Mucosa of stomach (tissue), 1 donor: ENCODE data around the gene WTAP.
"Not testable (repeated sequence)": the region's sequence is repeated elsewhere in the genome, so short reads cannot be mapped to it uniquely, and the experiment has no call there.

Experiments
- H3K27me3 ChIP-seq: one replicate; pipeline ENCODE4 v1.7.0; 2013; ENCODE audit warnings: mild to moderate bottlenecking, low read length; ENCODE audit not compliant: control insufficient read depth, insufficient read depth
- H3K36me3 ChIP-seq: one replicate; pipeline ENCODE4 v1.7.0; 2013; ENCODE audit warnings: low read length; ENCODE audit not compliant: control insufficient read depth, insufficient read depth
- H3K4me1 ChIP-seq: one replicate; pipeline ENCODE4 v1.7.0; 2013; ENCODE audit warnings: mild to moderate bottlenecking, low read length; ENCODE audit not compliant: control insufficient read depth, insufficient read depth
- H3K4me3 ChIP-seq: one replicate; pipeline ENCODE4 v1.7.0; 2013; ENCODE audit warnings: low read length
- H3K9ac ChIP-seq: one replicate; pipeline ENCODE4 v1.7.0; 2013; ENCODE audit warnings: mild to moderate bottlenecking, low read length, moderate library complexity
- H3K9me3 ChIP-seq: one replicate; pipeline ENCODE4 v1.7.0; 2013; ENCODE audit warnings: mild to moderate bottlenecking, low read length, moderate library complexity; ENCODE audit not compliant: control insufficient read depth
- donor health status: Pancreatic carcinoma.

WTAP gene

DNA sequence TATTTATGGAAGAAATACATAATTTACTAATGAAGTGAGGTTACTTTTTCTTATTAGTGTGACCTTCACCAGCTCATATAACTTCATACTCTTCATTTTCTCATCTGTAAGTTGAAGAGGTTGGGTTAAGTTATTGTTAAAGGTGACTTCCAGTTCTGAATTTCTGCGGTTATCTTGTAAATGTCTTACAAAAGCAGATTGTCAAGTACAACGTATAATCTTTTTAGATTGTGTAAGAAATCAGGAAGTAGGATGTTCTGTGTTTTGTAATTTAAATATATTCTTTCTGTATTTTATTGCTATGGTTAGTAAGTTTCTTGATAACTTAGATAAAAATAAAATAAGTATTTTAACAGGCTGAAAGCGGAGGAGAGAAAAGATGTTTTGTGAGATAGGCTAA lies 12.0 kb downstream of the WTAP start:
- no peaks in the 10 kb centered on the region for H3K27me3 ChIP-seq
- H3K9me3 ChIP-seq = no peaks in the 10 kb centered on the region
- no peak overlapping the region for H3K9ac ChIP-seq
- H3K4me3 ChIP-seq = no peak overlapping the region
- no peaks in the 10 kb centered on the region for H3K4me1 ChIP-seq
- H3K36me3 ChIP-seq = no peaks in the 10 kb centered on the region

DNA sequence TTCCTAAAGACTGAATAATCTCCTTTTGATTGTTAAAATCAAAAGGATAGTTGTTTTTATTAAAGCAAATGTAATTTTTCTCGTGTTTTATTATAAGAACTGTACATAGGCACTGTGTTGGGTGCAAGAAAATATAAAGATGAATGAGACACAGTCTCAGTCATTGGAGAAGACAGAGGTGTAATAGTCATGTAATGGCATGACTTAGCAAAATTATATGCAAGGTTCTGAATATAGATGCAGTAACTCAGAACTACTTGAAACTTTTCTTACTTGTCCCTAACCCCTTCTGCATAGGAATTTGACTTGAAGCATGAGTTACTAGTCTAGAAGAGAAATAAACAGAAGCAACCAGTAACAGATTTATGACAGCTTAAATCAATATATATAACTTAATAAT lies 14.9 kb downstream of the WTAP start:
- Histone ChIP-seq H3K36me3 (no peaks in the 10 kb centered on the region), H3K9ac (no peak overlapping the region), H3K4me3 (no peak overlapping the region), H3K9me3 (no peaks in the 10 kb centered on the region), H3K27me3 (no peaks in the 10 kb centered on the region), H3K4me1 (no peaks in the 10 kb centered on the region)

- no peaks in the 10 kb centered on the region for H3K27me3 ChIP-seq
- no peak overlapping the region for H3K4me3 ChIP-seq
- H3K36me3 ChIP-seq = no peaks in the 10 kb centered on the region
- no peak overlapping the region for H3K9ac ChIP-seq
- no peaks in the 10 kb centered on the region for H3K9me3 ChIP-seq
- H3K4me1 ChIP-seq = no peaks in the 10 kb centered on the region
Observed at GRCh38 chr6:159745081-159745480, 17.8 kb downstream of the WTAP start.

- Histone ChIP-seq H3K36me3 (no peaks in the 10 kb centered on the region), H3K9me3 (no peaks in the 10 kb centered on the region), H3K27me3 (no peaks in the 10 kb centered on the region), H3K4me3 (no peak overlapping the region), H3K9ac (no peak overlapping the region), H3K4me1 (no peaks in the 10 kb centered on the region)
Observed at GRCh38 chr6:159746759-159747158, 19.5 kb downstream of the WTAP start.

DNA sequence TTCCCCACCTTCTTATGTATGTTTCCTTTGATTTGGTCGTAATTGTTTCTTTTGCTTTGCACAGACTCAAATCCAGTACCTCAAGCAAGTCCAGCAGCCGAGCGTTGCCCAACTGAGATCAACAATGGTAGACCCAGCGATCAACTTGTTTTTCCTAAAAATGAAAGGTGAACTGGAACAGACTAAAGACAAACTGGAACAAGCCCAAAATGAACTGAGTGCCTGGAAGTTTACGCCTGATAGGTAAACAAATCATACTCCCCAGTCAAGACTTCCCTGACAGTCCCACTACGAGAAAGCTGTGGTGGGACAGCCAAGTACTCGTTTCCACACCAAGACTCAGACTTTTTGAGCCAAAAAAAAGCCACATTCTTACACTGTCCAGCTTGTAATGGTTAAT lies 20.8 kb downstream of the WTAP start:
- H3K36me3 ChIP-seq, H3K9me3 ChIP-seq: not testable (repeated sequence)

GRCh38 chr6:159751448-159751847 lies 24.1 kb downstream of the WTAP start:
- Histone ChIP-seq H3K36me3 (no peaks in the 10 kb centered on the region), H3K4me1 (no peaks in the 10 kb centered on the region), H3K27me3 (no peaks in the 10 kb centered on the region), H3K9ac (no peak overlapping the region), H3K4me3 (no peak overlapping the region), H3K9me3 (no peaks in the 10 kb centered on the region)

More for the DNA sequence above, 20.8 kb downstream of the WTAP start:
- not testable (repeated sequence) for H3K9ac ChIP-seq, H3K27me3 ChIP-seq, H3K4me3 ChIP-seq, H3K4me1 ChIP-seq

DNA sequence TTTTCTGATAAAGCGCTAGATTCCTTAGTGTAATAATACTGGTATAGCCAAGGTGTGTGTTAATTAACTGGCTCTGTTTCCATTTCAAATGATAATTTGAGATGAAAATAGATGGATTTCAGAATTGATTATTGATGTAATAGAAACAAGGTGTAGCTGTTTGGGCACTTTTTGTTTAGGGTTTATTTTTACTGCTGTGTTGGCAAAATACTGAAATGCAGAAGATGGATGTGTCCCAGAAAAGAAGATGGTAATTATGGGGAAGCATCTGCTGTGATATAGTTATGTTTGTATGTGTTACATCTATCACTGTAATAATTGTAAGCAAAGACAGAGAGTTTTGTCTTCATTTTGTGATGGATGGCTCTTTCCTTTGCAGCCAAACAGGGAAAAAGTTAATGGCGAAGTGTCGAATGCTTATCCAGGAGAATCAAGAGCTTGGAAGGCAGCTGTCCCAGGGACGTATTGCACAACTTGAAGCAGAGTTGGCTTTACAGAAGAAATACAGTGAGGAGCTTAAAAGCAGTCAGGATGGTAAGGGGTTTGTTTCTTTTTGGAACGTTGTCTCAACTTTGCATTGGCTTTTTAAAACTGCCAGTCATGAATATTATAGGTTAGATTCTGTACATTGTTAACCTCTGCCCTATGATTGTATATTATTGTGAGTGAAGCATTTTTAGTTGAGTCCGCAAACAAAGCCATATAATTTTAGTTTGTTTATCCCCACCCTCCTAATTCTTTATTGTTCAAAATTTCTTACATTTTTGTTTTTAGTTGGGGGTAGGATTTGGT lies 26.0 kb downstream of the WTAP start:
- Histone ChIP-seq H3K4me1 (no peaks in the 10 kb centered on the region), H3K36me3 (no peaks in the 10 kb centered on the region), H3K4me3 (no peak overlapping the region), H3K9me3 (no peaks in the 10 kb centered on the region), H3K27me3 (no peaks in the 10 kb centered on the region), H3K9ac (no peak overlapping the region)

DNA sequence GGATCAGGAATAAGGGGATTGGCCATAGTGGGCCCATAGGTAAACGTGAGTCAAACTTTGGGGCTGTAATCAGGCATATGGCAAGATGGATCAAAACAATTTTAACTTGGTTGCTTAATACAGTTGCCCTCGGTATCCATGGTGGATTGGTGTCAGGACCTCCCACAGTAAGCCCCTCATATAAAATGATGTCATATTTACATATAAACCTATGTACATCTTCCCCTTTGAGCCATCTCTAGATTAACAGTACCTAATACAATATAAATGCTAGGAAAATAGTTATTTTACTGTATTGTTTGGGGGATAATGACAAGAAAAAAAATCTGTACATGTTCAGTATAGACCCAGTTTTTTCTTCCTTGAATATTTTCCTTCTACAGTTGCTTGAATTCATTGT lies 27.1 kb downstream of the WTAP start:
- Histone ChIP-seq H3K36me3 (no peaks in the 10 kb centered on the region), H3K9ac (no peak overlapping the region), H3K27me3 (no peaks in the 10 kb centered on the region), H3K4me3 (no peak overlapping the region), H3K4me1 (no peaks in the 10 kb centered on the region), H3K9me3 (no peaks in the 10 kb centered on the region)

DNA sequence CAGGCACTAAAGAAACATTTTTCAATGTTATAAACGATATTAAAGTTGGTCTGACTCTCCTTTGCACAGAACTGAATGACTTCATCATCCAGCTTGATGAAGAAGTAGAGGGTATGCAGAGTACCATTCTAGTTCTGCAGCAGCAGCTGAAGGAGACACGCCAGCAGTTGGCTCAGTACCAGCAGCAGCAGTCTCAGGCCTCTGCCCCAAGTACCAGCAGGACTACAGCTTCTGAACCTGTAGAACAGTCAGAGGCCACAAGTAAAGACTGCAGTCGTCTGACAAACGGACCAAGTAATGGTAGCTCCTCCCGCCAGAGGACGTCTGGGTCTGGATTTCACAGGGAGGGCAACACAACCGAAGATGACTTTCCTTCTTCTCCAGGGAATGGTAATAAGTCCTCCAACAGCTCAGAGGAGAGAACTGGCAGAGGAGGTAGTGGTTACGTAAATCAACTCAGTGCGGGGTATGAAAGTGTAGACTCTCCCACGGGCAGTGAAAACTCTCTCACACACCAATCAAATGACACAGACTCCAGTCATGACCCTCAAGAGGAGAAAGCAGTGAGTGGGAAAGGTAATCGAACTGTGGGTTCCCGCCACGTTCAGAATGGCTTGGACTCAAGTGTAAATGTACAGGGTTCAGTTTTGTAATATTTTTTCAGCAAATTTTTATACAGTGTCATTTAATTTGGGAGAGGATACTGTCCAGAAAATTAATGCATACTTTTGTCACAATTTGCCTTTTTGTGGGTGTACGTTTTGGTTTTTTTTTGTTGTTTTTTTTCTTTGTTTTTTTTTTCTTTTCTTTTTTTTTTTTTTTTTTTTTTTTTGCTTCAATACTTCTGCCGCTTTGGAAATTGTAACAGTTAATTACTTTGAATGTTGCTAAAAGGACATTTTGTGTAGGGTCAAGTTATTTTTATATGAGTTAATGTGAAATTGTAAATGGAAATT lies 27.9 kb downstream of the WTAP start:
- Histone ChIP-seq H3K27me3 (no peaks in the 10 kb centered on the region), H3K36me3 (no peaks in the 10 kb centered on the region), H3K9me3 (no peaks in the 10 kb centered on the region), H3K4me1 (no peaks in the 10 kb centered on the region), H3K9ac (no peak overlapping the region), H3K4me3 (no peak overlapping the region)

DNA sequence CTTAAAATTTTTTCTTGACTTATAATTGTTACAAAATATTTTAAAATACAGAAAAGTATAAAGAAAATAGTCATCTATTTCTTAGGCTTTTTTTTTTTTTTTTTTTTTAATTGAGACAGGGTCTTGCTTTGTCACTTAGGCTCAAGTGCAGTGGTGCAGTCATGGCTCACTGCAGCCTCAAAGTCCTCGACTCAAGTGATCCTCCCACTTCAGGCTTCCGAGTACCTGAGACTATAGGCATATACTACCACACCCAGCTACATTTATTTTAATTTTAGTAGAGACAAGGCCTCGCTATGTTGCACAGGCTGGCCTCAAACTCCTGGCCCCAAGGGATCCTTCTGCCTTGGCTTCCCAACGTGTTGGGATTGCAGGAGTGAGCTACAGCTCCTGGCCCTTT lies 29.2 kb downstream of the WTAP start:
- Histone ChIP-seq H3K4me1 (peaks cover 10% of the 10 kb centered on the region), H3K9ac (no peak overlapping the region), H3K9me3 (no peaks in the 10 kb centered on the region), H3K27me3 (no peaks in the 10 kb centered on the region), H3K4me3 (no peak overlapping the region), H3K36me3 (no peaks in the 10 kb centered on the region)

- H3K9me3 ChIP-seq = no peaks in the 10 kb centered on the region
- H3K4me3 ChIP-seq = no peak overlapping the region
- peaks cover 16% of the 10 kb centered on the region for H3K4me1 ChIP-seq
- H3K27me3 ChIP-seq = no peaks in the 10 kb centered on the region
- H3K36me3 ChIP-seq = no peaks in the 10 kb centered on the region
- H3K9ac ChIP-seq = no peak overlapping the region
Observed at GRCh38 chr6:159758031-159759001, 31.0 kb downstream of the WTAP start.
